Right atrium auricular region (tissue), 2 donors: ENCODE results near the gene RUVBL1. TPM values are rescaled to one million over a fixed set of nuclear protein-coding genes. Genes with fewer than 3 reads are reported as not detected.

Experiments
- DNase-seq: peaks from one replicate; pipeline ENCODE4 v3.0.0-alpha.2; 2019; ENCODE audit warnings: low spot score
- H3K27ac ChIP-seq, 2 donors: fragments of 200-600 bp; sonication (generic); 1 replicate in 1 of 2; 2 replicates in 1 of 2; pipeline ENCODE4 v1.5.1; 2016 to 2019
- H3K27me3 ChIP-seq, 2 donors: fragments of 200-600 bp; sonication (generic); one replicate each; pipeline versions ENCODE4 v1.5.1 to v1.6.0; 2017 to 2019
- H3K36me3 ChIP-seq: fragments of 200-600 bp; sonication (generic); one replicate; pipeline ENCODE4 v1.5.1; 2016
- H3K4me1 ChIP-seq, 2 donors: fragments of 200-600 bp; sonication (generic); one replicate each; pipeline versions ENCODE4 v1.5.1 to v1.6.0; 2017 to 2019
- H3K4me3 ChIP-seq, 2 donors: fragments of 200-600 bp; sonication (generic); 1 replicate in 1 of 2; 2 replicates in 1 of 2; pipeline ENCODE4 v1.5.1; 2017 to 2019; ENCODE audit warnings: mild to moderate bottlenecking in 1 of 2, moderate library complexity in 1 of 2
- H3K9me3 ChIP-seq, 2 donors: fragments of 200-600 bp; sonication (generic); one replicate each; pipeline ENCODE4 v1.5.1; 2019
- total RNA-seq, 2 donors: library from RNA; depleted of rRNA; stranded (reverse); fragments of >200 nt; gene quantifications; one replicate each; pipeline ENCODE4 v1.1.0, GENCODE V29; 2016
- TF ChIP-seq, protein P1 (sequence below), 2 donors: fragments of 200-600 bp; sonication (generic); IDR thresholded peaks; one replicate each; pipeline ENCODE4 v1.5.1; 2019; ENCODE audit warnings: antibody characterized with exemption in 2 of 2

Gene RUVBL1
- total RNA-seq, 2 donors from 2014 or later: 20.9 to 31.0 TPM

DNA sequence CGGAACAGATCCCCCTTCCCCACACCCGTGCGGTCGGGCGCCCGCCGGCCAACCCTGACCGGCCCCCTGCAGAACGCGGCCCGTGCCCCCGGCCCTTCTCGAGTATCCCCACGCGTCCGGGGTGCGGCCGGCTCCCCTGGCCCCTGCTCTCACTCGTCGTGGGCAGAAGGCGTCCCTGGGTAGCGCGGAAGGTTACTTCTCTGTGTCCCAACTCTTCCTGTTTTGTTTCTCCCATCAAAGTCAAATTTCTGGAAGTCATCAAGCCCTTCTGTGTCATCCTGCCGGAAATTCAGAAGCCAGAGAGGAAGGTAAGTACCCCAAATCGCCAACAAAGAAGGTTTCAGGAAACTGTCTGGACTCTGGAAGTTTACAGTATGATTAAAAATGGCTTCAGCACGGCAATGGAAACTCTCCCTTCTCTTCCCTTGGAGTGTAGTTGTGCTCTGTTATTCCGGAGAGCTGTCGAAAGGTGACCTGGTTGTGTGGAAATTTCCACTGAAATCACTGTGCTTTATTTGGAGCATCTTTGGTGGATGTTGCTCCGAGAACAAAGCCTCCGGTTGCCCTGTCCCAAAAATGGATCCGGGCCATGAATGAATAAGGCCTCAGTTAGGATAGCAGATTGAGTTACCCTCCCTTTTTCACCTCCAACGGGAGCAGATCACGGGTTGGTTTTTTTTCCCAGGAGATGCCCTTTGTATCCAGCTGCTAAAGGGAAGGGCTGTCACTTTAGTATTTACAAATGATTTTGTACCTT lies 70.8 kb downstream of the RUVBL1 start:
- no peak for DNase-seq
- TF ChIP-seq, protein P1, sequence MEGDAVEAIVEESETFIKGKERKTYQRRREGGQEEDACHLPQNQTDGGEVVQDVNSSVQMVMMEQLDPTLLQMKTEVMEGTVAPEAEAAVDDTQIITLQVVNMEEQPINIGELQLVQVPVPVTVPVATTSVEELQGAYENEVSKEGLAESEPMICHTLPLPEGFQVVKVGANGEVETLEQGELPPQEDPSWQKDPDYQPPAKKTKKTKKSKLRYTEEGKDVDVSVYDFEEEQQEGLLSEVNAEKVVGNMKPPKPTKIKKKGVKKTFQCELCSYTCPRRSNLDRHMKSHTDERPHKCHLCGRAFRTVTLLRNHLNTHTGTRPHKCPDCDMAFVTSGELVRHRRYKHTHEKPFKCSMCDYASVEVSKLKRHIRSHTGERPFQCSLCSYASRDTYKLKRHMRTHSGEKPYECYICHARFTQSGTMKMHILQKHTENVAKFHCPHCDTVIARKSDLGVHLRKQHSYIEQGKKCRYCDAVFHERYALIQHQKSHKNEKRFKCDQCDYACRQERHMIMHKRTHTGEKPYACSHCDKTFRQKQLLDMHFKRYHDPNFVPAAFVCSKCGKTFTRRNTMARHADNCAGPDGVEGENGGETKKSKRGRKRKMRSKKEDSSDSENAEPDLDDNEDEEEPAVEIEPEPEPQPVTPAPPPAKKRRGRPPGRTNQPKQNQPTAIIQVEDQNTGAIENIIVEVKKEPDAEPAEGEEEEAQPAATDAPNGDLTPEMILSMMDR (IDR thresholded peaks at IDR 0.05): no peak
- H3K36me3 ChIP-seq: peaks cover 26% of the 10 kb centered on the region

DNA sequence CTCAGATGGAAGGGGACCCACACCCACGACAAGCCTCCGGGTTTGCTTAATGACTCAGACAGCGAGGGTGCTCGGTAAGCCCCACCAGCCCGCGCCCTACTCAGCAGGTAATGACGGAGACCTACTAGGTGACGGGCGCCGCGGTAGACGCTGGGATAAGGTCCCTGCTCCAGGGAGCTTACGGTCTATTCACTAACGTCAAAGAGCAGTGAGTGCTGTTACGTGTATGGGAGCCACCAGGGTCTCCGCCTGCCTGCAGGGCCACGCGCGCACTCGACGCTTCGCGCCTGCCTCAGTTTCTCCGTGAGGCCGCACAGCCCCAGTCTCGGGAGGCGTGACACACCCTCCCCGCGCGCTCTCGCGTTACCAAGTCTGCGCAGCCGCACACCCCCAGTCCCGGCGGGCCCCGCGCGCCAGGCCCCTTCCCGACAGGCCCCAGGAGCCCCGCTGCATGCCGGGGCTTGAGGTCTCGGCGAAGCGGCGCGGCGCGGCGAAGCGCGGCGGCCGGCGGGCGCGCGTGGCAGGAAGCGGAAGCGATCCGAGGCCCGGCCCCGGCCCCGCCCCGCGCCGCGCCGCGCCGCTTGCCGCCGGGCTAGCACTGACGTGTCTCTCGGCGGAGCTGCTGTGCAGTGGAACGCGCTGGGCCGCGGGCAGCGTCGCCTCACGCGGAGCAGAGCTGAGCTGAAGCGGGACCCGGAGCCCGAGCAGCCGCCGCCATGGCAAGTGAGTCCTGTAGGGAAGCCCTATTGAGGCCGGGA lies 71.6 kb downstream of the RUVBL1 start, which contains the start of gene SEC61A1:
Gene SEC61A1, plus strand, starts transcription at position 601 of the 758 bp plus-strand sequence. Its CDS starts 116 bp downstream, at position 717.
- H3K27ac ChIP-seq: peak within 1 kb of the TSS; percentile 93 to 95
- DNase-seq: peak; percentile 93
- H3K27me3 ChIP-seq: no peaks in the 10 kb centered on the region
- no peaks in the 10 kb centered on the region for H3K9me3 ChIP-seq
- H3K4me3 ChIP-seq: peak within 1 kb of the TSS; percentile 95 to 98
- peaks cover 21% of the 10 kb centered on the region for H3K36me3 ChIP-seq
- peaks cover 0 to 35% of the 10 kb centered on the region in 2 donors for H3K4me1 ChIP-seq
- TF ChIP-seq, protein P1 (IDR thresholded peaks at IDR 0.05): no peak

More for the DNA sequence above, 70.8 kb downstream of the RUVBL1 start:
- H3K9me3 ChIP-seq: no peaks in the 10 kb centered on the region
- no peaks in the 10 kb centered on the region for H3K27me3 ChIP-seq
- H3K4me3 ChIP-seq: peak overlapping the region; percentile 95 to 98
- peak overlapping the region; percentile 93 to 95 for H3K27ac ChIP-seq
- peaks cover 0 to 35% of the 10 kb centered on the region in 2 donors for H3K4me1 ChIP-seq

DNA sequence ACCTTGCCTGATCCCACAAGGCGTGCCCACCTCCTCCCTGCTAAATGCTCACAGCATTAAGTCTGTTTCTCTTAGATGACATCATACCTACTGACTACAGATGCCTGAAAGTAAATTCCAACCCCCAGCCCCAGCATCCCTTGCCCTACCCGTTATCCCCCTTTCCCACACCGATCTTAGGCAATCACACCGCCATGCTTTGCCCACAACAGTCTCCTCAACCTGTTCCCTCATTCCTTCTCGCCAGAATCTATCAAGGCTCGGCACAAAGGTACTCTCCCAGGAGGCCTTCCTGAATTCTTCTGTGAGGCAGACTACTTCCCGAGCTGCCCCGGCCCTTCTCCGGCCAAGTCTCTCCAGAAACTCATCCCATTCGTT lies 72.2 kb downstream of the RUVBL1 start:
- no peak for DNase-seq
- Histone ChIP-seq H3K36me3 (peaks cover 15% of the 10 kb centered on the region), H3K4me3 (peak overlapping the region; percentile 95 to 98), H3K9me3 (no peaks in the 10 kb centered on the region), H3K27ac (peak overlapping the region; percentile 82 to 83), H3K4me1 (peaks cover 0 to 35% of the 10 kb centered on the region in 2 donors), H3K27me3 (no peaks in the 10 kb centered on the region)
- TF ChIP-seq, protein P1 (IDR thresholded peaks at IDR 0.05): no peak

DNA sequence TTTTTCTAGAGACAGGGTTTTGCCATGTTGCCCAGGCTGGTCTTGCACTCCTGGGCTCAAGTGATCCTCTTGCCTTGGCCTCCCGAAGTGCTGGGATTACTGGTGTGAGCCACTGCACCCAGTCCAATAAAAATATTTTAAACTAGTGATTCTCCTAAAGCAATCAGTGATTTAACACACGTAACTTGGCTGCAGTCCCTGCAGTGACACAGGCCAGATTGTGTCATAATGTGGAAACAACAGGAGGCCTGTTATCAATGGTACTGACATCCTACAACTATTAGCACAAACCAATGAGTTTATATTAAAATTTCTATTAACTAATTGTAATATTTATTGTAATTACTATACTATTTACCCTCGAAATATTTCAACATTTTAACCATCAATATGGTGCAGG lies 73.0 kb downstream of the RUVBL1 start:
- Histone ChIP-seq H3K4me1 (peaks cover 0 to 35% of the 10 kb centered on the region in 2 donors), H3K4me3 (no peak overlapping the region), H3K36me3 (peaks cover 7% of the 10 kb centered on the region), H3K27ac (no peak overlapping the region), H3K9me3 (no peaks in the 10 kb centered on the region), H3K27me3 (no peaks in the 10 kb centered on the region)
- no peak for DNase-seq
- TF ChIP-seq, protein P1 (IDR thresholded peaks at IDR 0.05): no peak

DNA sequence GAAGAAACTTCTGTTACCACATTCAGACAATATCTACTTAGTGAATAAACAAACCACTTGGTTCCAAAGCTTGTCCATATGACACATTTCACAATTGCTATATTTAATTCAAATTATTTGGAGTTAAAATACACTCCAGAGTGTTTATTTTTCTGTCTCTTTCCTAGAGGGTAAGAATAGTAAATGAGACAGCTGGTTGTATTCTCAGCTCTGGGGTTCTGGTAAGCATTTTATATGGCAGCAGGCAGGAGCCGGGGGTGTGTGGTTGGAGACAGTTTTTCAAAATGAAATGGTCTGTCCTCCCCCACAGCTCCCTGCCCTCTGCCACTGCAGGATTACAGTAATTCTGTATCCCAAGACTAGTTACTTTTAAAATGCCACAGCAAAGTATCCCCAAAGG lies 82.3 kb downstream of the RUVBL1 start:
- TF ChIP-seq, protein P1 (IDR thresholded peaks at IDR 0.05): no peak
- Histone ChIP-seq H3K4me3 (no peak overlapping the region), H3K27ac (no peak overlapping the region), H3K36me3 (no peaks in the 10 kb centered on the region), H3K27me3 (no peaks in the 10 kb centered on the region), H3K4me1 (no peaks in the 10 kb centered on the region), H3K9me3 (no peaks in the 10 kb centered on the region)
- DNase-seq: no peak
